Neural progenitor cell (in vitro differentiated cells): ENCODE data around the gene OR10G3. TPM values are rescaled to one million over a fixed set of nuclear protein-coding genes. Genes with fewer than 3 reads are reported as not detected.
A peak's percentile ranks its signal among the peaks of the same experiment; 100 is the strongest.

Source experiments
- DNase-seq: peaks from one replicate; pipeline ENCODE4 v3.0.0-alpha.2; 2016; ENCODE audit warnings: low spot score
- H2AFZ ChIP-seq: fragments of 200-600 bp; sonication (generic); replicated peaks from 2 replicates; pipeline ENCODE4 v1.6.1; 2016; ENCODE audit warnings: antibody characterized with exemption
- H3F3A ChIP-seq: fragments of 200-600 bp; sonication (generic); 2 replicates; pipeline ENCODE4 v1.6.1; 2016; ENCODE audit warnings: antibody characterized with exemption, low read depth
- H3K27ac ChIP-seq: fragments of 200-600 bp; sonication (generic); 2 replicates; pipeline ENCODE4 v1.5.1; 2016; ENCODE audit warnings: mild to moderate bottlenecking
- H3K27me3 ChIP-seq: fragments of 200-600 bp; sonication (generic); 2 replicates; pipeline ENCODE4 v1.6.1; 2016; ENCODE audit warnings: mild to moderate bottlenecking, moderate library complexity
- H3K36me3 ChIP-seq: fragments of 200-600 bp; sonication (generic); 2 replicates; pipeline ENCODE4 v1.5.1; 2016
- H3K4me1 ChIP-seq: fragments of 200-600 bp; sonication (generic); 2 replicates; pipeline ENCODE4 v1.6.1; 2016; ENCODE audit warnings: mixed run types
- H3K4me2 ChIP-seq: fragments of 200-600 bp; sonication (generic); 2 replicates; pipeline ENCODE4 v1.6.1; 2016
- H3K4me3 ChIP-seq: fragments of 200-600 bp; sonication (generic); 2 replicates; pipeline ENCODE4 v1.5.1; 2016
- H3K79me2 ChIP-seq: fragments of 200-600 bp; sonication (generic); 2 replicates; pipeline ENCODE4 v1.6.1; 2016; ENCODE audit warnings: low read depth
- H3K9ac ChIP-seq: fragments of 200-600 bp; sonication (generic); 2 replicates; pipeline ENCODE4 v1.6.1; 2016
- H3K9me3 ChIP-seq: fragments of 200-600 bp; sonication (generic); 2 replicates; pipeline ENCODE4 v1.5.1; 2016; ENCODE audit warnings: low read depth
- H4K20me1 ChIP-seq: fragments of 200-600 bp; sonication (generic); 2 replicates; pipeline ENCODE4 v1.6.1; 2016; ENCODE audit warnings: low read depth
- H3K27ac Mint-ChIP-seq: 3 replicates; pipeline ENCODE4 v1.8.0; 2021; ENCODE audit warnings: mixed read lengths
- H3K27me3 Mint-ChIP-seq: 2 replicates; pipeline ENCODE4 v1.8.0; 2022; ENCODE audit warnings: low read depth, mild to moderate bottlenecking, inconsistent platforms, moderate library complexity, mixed read lengths; ENCODE audit not compliant: insufficient read depth
- H3K36me3 Mint-ChIP-seq: 3 replicates; pipeline ENCODE4 v1.8.0; 2021; ENCODE audit warnings: mixed read lengths
- H3K4me1 Mint-ChIP-seq: 3 replicates; pipeline ENCODE4 v1.8.0; 2021; ENCODE audit warnings: mixed read lengths
- H3K4me3 Mint-ChIP-seq: 3 replicates; pipeline ENCODE4 v1.8.0; 2021; ENCODE audit warnings: mild to moderate bottlenecking, moderate library complexity, mixed read lengths
- H3K9me3 Mint-ChIP-seq: 3 replicates; pipeline ENCODE4 v1.8.0; 2020; ENCODE audit warnings: mixed read lengths
- CTCF ChIP-seq: fragments of 200-600 bp; sonication (generic); IDR thresholded peaks from 2 replicates; pipeline ENCODE4 v1.5.1; 2017; ENCODE audit warnings: antibody characterized with exemption, mild to moderate bottlenecking
- EZH2 ChIP-seq: fragments of 200-600 bp; sonication (generic); IDR thresholded peaks from 2 replicates; pipeline ENCODE4 v1.6.1; 2017; ENCODE audit warnings: antibody characterized with exemption, mild to moderate bottlenecking, moderate library complexity
- EZH2phosphoT487 ChIP-seq: fragments of 200-600 bp; sonication (generic); IDR thresholded peaks from 2 replicates; pipeline ENCODE4 v1.6.1; 2017; ENCODE audit warnings: antibody characterized with exemption
- total RNA-seq: library from RNA; depleted of rRNA; stranded (reverse); fragments of >200 nt; gene quantifications from 2 replicates; pipeline ENCODE4 v1.2.3, GENCODE V29; 2015; ENCODE audit warnings: low replicate concordance

The OR10G3 gene
- total RNA-seq, 1 donor from 2014 or later, result not detected

GRCh38 chr14:21535545-21536417 lies 44.1 kb downstream of the OR10G3 start:
- no peak overlapping the region for H2AFZ ChIP-seq
- Mint-ChIP-seq H3K4me3 (peak overlapping the region; percentile 90), H3K4me1 (peaks cover 58% of the 10 kb centered on the region), H3K27me3 (peaks cover 2% of the 10 kb centered on the region), H3K27ac (peak overlapping the region; percentile 100), H3K9me3 (no peaks in the 10 kb centered on the region), H3K36me3 (peaks cover 8% of the 10 kb centered on the region)
- peaks cover 47% of the 10 kb centered on the region for H4K20me1 ChIP-seq
- peaks cover 6% of the 10 kb centered on the region for H3K36me3 ChIP-seq
- no peaks in the 10 kb centered on the region for H3K27me3 ChIP-seq
- DNase-seq, result no peak
- peaks cover 61% of the 10 kb centered on the region for H3K4me1 ChIP-seq
- H3K4me2 ChIP-seq, result peak overlapping the region; percentile 96
- peak overlapping the region; percentile 43 for H3K9ac ChIP-seq
- TF ChIP-seq CTCF, result no peak
- TF ChIP-seq EZH2phosphoT487, result no peak
- TF ChIP-seq EZH2, result no peak
- peaks cover 82% of the 10 kb centered on the region for H3K79me2 ChIP-seq
- peaks cover 88% of the 10 kb centered on the region for H3F3A ChIP-seq
- peak overlapping the region; percentile 99 for H3K27ac ChIP-seq
- H3K4me3 ChIP-seq, result peak overlapping the region; percentile 100
- H3K9me3 ChIP-seq, result no peaks in the 10 kb centered on the region

GRCh38 chr14:21534576-21534975 lies 45.3 kb downstream of the OR10G3 start:
- H3K4me1 ChIP-seq, result peaks cover 59% of the 10 kb centered on the region
- Mint-ChIP-seq H3K36me3 (peaks cover 9% of the 10 kb centered on the region), H3K27ac (peak overlapping the region; percentile 99), H3K4me3 (peak overlapping the region; percentile 90), H3K9me3 (no peaks in the 10 kb centered on the region), H3K4me1 (peaks cover 60% of the 10 kb centered on the region), H3K27me3 (peaks cover 2% of the 10 kb centered on the region)
- TF ChIP-seq EZH2, result no peak
- no peak for TF ChIP-seq CTCF
- no peak for TF ChIP-seq EZH2phosphoT487
- peaks cover 6% of the 10 kb centered on the region for H3K36me3 ChIP-seq
- H3K9ac ChIP-seq, result peak overlapping the region; percentile 43
- peak overlapping the region; percentile 96 for H3K4me2 ChIP-seq
- H3K9me3 ChIP-seq, result no peaks in the 10 kb centered on the region
- peaks cover 57% of the 10 kb centered on the region for H4K20me1 ChIP-seq
- H3K27ac ChIP-seq, result peak overlapping the region; percentile 99
- H3K4me3 ChIP-seq, result peak overlapping the region; percentile 100
- no peaks in the 10 kb centered on the region for H3K27me3 ChIP-seq
- peak; percentile 63 for DNase-seq
- H3K79me2 ChIP-seq, result peaks cover 94% of the 10 kb centered on the region
- H3F3A ChIP-seq, result peaks cover 87% of the 10 kb centered on the region
- no peak overlapping the region for H2AFZ ChIP-seq

GRCh38 chr14:21533294-21533693 lies 46.6 kb downstream of the OR10G3 start:
- Histone ChIP-seq H3K9ac (peak overlapping the region; percentile 43), H3K4me2 (peak overlapping the region; percentile 96), H3K27me3 (no peaks in the 10 kb centered on the region), H3K79me2 (peaks cover 100% of the 10 kb centered on the region), H2AFZ (no peak overlapping the region), H3K4me3 (peak overlapping the region; percentile 100), H3K9me3 (no peaks in the 10 kb centered on the region), H4K20me1 (peaks cover 70% of the 10 kb centered on the region), H3K4me1 (peaks cover 63% of the 10 kb centered on the region), H3K27ac (peak overlapping the region; percentile 24), H3F3A (peaks cover 87% of the 10 kb centered on the region), H3K36me3 (peaks cover 7% of the 10 kb centered on the region)
- peak overlapping the region; percentile 94 for H3K27ac Mint-ChIP-seq
- TF ChIP-seq CTCF (no peak), EZH2 (no peak), EZH2phosphoT487 (no peak)
- H3K9me3 Mint-ChIP-seq, result no peaks in the 10 kb centered on the region
- peaks cover 9% of the 10 kb centered on the region for H3K36me3 Mint-ChIP-seq
- H3K27me3 Mint-ChIP-seq, result peaks cover 7% of the 10 kb centered on the region
- peak overlapping the region; percentile 90 for H3K4me3 Mint-ChIP-seq
- peaks cover 59% of the 10 kb centered on the region for H3K4me1 Mint-ChIP-seq
- no peak for DNase-seq
